22Rv1 (cell line): ENCODE measurements around the gene CTDP1.

Experiments
- H3K27ac ChIP-seq: fragments of 450-650 bp; 2 replicates; pipeline ENCODE4 v1.5.1; 2017
- ZFX ChIP-seq: fragments of 450-650 bp; IDR thresholded peaks from 2 replicates; pipeline ENCODE4 v1.6.1; 2017; ENCODE audit warnings: antibody characterized with exemption, borderline replicate concordance
- TF ChIP-seq, protein P1 (sequence below): fragments of 450-650 bp; IDR thresholded peaks from 2 replicates; pipeline ENCODE4 v1.5.1; 2017; ENCODE audit warnings: mild to moderate bottlenecking

The CTDP1 gene

DNA sequence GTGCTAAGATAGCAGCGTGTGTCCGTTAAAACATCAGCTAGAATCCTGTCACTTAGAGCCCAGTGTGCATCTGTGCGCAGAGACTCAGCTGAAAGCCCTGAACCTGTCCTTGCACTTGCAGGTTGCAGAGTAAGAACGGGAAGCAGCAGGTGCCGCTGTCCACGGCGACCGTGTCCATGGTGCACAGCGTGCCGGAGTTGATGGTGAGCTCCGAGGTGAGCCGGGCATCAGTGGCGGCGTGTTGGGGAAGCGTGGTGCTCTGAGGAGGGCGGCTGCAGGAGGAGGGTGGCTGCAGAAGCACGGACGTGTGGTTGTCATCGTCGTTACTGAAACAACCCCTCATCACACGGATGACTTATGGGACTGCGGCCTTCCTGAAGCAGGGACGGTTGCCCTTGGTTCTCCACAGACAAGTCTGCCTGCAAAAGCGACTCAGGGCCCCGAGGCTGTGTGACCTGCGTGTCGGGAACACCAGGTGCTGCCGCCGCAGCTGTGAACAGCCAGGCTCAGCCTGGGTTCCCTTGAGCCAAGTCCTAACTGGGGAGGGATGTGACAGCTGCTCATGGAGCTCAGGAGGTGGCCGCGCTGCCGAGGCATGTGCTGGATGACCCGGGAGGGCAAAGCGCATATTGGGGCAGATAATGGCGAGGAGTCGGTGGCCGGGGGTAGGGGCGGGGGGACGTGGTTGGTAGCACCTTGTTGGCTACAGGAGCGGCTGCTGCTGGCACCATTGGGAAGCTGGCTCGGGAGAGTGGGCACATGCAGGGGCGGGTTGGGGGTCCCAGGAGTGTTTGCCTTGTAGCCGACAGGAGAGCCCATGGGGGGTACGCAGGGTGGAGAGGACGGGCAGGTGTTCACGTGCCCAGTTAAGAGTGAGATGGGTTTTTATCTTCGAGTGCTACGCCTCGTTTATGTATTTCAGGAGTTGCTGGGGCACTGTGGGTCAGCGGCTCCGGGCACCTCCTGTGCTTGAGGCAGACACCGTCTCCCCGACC is 16.6 kb downstream of the CTDP1 start:
- no peak overlapping the region for H3K27ac ChIP-seq
- no peak for TF ChIP-seq ZFX
- TF ChIP-seq, protein P1, sequence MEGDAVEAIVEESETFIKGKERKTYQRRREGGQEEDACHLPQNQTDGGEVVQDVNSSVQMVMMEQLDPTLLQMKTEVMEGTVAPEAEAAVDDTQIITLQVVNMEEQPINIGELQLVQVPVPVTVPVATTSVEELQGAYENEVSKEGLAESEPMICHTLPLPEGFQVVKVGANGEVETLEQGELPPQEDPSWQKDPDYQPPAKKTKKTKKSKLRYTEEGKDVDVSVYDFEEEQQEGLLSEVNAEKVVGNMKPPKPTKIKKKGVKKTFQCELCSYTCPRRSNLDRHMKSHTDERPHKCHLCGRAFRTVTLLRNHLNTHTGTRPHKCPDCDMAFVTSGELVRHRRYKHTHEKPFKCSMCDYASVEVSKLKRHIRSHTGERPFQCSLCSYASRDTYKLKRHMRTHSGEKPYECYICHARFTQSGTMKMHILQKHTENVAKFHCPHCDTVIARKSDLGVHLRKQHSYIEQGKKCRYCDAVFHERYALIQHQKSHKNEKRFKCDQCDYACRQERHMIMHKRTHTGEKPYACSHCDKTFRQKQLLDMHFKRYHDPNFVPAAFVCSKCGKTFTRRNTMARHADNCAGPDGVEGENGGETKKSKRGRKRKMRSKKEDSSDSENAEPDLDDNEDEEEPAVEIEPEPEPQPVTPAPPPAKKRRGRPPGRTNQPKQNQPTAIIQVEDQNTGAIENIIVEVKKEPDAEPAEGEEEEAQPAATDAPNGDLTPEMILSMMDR, result no peak

DNA sequence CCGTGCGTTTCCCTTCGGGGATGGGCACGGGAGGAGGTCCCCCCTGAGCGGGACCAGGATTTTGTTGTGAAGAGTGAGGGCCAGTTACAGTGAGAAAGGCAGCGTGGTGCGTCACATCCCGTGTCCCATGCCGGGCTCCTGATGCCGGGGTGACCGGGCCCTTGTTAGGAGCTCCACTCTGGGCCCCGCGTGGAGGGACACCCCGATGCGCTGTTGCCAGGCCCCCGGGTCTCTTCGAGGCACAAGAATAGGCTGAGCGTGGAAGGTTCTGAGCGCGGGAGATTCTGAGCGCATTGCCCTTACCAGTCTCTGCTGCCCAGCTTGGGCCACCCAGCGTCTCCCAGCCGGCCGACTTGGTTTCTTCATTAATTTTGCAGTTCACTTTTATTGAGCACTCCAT is 17.6 kb downstream of the CTDP1 start:
- TF ChIP-seq, protein P1, result no peak
- no peak for TF ChIP-seq ZFX
- no peak overlapping the region for H3K27ac ChIP-seq

DNA sequence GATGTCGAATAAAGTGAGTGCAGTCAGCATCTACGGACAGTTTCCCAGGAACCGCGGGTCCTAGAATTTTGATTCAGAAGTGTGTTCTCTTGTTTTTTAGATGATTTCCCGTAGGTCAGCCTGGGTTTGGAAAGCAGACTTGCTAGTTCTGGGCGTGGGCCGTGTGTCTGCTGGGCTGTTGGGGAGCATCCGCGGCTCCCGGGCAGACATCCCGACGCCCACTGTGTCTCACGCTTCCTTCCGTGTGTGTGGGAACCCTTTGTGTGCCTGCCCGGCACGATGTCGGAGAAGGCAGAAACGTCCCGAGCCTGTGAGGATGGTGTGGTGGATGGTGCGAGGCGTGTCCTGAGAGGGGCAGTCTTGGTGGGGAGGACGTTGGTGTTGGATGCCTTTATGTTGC is 18.4 kb downstream of the CTDP1 start:
- H3K27ac ChIP-seq, result no peak overlapping the region
- no peak for TF ChIP-seq ZFX
- TF ChIP-seq, protein P1, result no peak

DNA sequence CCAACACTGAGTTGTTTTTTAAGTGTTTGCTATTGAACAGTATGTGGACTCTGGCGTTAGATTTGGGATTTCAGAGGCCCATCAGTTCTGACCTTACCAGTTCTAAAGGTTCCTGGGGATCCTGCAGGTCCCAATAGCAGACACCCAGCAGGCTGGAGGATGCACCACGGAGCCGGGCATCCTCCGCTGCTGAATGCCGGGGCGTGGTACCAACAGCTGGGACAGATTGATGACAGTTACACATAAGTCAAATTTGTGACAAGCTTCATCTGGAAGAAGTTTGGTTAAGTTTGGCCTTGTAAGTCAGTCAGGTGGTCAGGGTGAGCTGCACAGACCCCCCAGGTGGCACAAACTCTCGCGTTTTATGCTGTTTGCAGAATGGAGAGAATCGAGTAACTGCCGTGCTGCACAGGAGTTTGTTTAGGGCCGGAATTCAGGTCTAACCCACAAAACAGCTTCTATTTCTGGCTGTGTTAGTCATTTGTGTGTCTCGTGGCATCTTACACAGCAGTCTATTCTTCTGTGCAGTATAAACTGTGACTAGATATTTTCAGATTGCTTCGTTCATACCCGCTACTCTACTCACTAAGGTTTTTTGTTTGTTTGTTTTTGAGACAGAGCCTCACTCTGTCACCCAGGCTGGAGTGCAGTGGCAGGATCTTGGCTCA is 19.2 kb downstream of the CTDP1 start:
- TF ChIP-seq ZFX, result no peak
- TF ChIP-seq, protein P1, result no peak
- H3K27ac ChIP-seq, result no peak overlapping the region

DNA sequence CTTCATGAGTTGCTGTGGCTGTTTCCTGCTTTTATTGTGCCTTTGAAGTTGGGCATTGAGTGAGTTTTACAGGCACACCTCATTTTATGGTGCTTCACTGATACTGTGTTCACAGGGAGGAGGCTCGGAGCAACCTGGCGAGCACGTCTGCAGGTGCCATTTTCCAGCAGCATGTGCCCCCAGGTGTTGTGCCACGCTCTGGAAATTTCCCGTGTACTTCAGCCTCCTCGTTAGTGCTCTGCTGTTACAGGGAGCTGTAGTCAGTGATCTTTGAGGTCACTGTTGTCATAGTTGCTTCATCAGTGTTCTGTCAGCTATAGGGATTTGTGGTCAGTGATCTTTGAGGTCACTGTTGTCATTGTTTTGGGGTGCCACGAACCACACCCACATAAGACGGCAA is 20.1 kb downstream of the CTDP1 start:
- H3K27ac ChIP-seq, result no peak overlapping the region
- TF ChIP-seq ZFX, result no peak

DNA sequence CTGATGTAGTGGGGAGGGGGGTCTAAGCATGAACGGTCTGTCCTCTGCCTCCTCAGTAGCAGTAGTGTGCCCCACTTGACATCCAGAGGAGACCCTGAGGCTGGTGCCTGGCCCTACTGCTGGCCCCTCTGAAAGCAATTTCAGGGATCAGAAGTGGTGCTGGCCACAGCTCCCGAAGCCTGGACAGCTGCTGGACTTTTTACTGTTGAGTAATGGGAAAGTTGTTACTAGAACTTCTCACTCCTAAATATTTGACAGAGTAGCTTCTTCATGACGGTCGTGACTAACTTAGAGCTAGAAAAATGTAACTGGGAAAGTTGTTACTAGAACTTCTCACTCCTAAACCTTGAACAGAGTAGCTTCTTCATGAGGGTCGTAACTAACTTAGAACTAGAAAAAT is 23.3 kb downstream of the CTDP1 start:
- TF ChIP-seq, protein P1, result no peak
- no peak for TF ChIP-seq ZFX
- H3K27ac ChIP-seq, result no peak overlapping the region

DNA sequence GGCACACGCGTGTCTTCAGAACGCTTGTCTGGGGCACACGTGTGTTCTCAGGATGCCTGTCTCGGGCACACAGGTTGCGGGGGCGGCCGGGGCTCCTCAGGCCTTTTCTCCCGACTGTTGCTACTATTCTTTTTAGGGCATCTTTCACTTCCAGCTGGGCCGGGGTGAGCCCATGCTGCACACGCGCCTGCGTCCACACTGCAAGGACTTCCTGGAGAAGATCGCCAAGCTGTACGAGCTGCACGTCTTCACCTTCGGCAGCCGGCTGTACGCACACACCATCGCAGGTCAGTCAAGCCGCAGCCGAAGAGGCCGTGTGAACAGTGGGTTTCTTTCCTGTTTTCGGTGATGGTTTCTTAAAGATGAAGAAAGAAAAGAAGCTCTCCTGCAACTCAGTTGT is 25.0 kb downstream of the CTDP1 start:
- TF ChIP-seq ZFX, result no peak
- TF ChIP-seq, protein P1, result no peak
- H3K27ac ChIP-seq, result no peak overlapping the region
